Parathyroid adenoma (tissue), 2 donors: ENCODE data around the gene LAMA2.

Source experiments
- H2AFZ ChIP-seq: fragments of 300-600 bp; sonication (generic); one replicate; pipeline ENCODE4 v1.7.0; 2017; ENCODE audit warnings: antibody characterized with exemption, mild to moderate bottlenecking
- H3K27ac ChIP-seq: fragments of 300-600 bp; sonication (generic); one replicate; pipeline ENCODE4 v1.7.0; 2017
- H3K27me3 ChIP-seq: fragments of 300-600 bp; sonication (generic); one replicate; pipeline ENCODE4 v1.7.0; 2017; ENCODE audit warnings: low read length; ENCODE audit not compliant: control insufficient read depth, insufficient read depth
- H3K36me3 ChIP-seq: fragments of 300-600 bp; sonication (generic); one replicate; pipeline ENCODE4 v1.7.0; 2017; ENCODE audit warnings: low read length; ENCODE audit not compliant: control insufficient read depth, insufficient read depth
- H3K4me1 ChIP-seq: fragments of 300-600 bp; sonication (generic); one replicate; pipeline ENCODE4 v1.7.0; 2017; ENCODE audit warnings: control low read depth
- H3K4me2 ChIP-seq: fragments of 300-600 bp; sonication (generic); one replicate; pipeline ENCODE4 v1.7.0; 2017; ENCODE audit warnings: low read length
- H3K4me3 ChIP-seq: fragments of 300-600 bp; sonication (generic); one replicate; pipeline ENCODE4 v1.7.0; 2017; ENCODE audit warnings: low read depth, low read length
- H3K79me2 ChIP-seq: fragments of 300-600 bp; sonication (generic); one replicate; pipeline ENCODE4 v1.7.0; 2017; ENCODE audit warnings: control low read depth
- H3K9ac ChIP-seq: fragments of 300-600 bp; sonication (generic); one replicate; pipeline ENCODE4 v1.7.0; 2017; ENCODE audit warnings: mild to moderate bottlenecking
- H3K9me3 ChIP-seq: fragments of 300-600 bp; sonication (generic); one replicate; pipeline ENCODE4 v1.7.0; 2017; ENCODE audit warnings: low read length; ENCODE audit not compliant: control insufficient read depth
- CTCF ChIP-seq: fragments of 300-600 bp; sonication (generic); IDR thresholded peaks from one replicate; pipeline ENCODE4 v1.7.0; 2017; ENCODE audit warnings: antibody characterized with exemption, mild to moderate bottlenecking
- donor health status: primary hyperparathyroidism.

LAMA2 gene

GRCh38 chr6:129195643-129196042 is 312.7 kb downstream of the LAMA2 start:
- Histone ChIP-seq H3K36me3 (no peaks in the 10 kb centered on the region), H3K27me3 (no peaks in the 10 kb centered on the region), H2AFZ (no peak overlapping the region), H3K9ac (no peak overlapping the region), H3K9me3 (no peaks in the 10 kb centered on the region), H3K4me1 (no peaks in the 10 kb centered on the region), H3K27ac (no peak overlapping the region), H3K4me2 (no peak overlapping the region), H3K4me3 (no peak overlapping the region), H3K79me2 (no peaks in the 10 kb centered on the region)
- no peak for TF ChIP-seq CTCF

- H3K27me3 ChIP-seq = no peaks in the 10 kb centered on the region
- no peak overlapping the region for H3K27ac ChIP-seq
- no peak overlapping the region for H3K4me2 ChIP-seq
- TF ChIP-seq CTCF = no peak
- H3K79me2 ChIP-seq = no peaks in the 10 kb centered on the region
- no peaks in the 10 kb centered on the region for H3K9me3 ChIP-seq
- H3K4me1 ChIP-seq = no peaks in the 10 kb centered on the region
- no peak overlapping the region for H3K4me3 ChIP-seq
- no peaks in the 10 kb centered on the region for H3K36me3 ChIP-seq
- no peak overlapping the region for H2AFZ ChIP-seq
- H3K9ac ChIP-seq = no peak overlapping the region
Observed at GRCh38 chr6:129197154-129197553, 314.2 kb downstream of the LAMA2 start.

- TF ChIP-seq CTCF = no peak
- Histone ChIP-seq H3K9ac (no peak overlapping the region), H3K4me1 (no peaks in the 10 kb centered on the region), H2AFZ (no peak overlapping the region), H3K79me2 (no peaks in the 10 kb centered on the region), H3K9me3 (no peaks in the 10 kb centered on the region), H3K27ac (no peak overlapping the region), H3K4me2 (no peak overlapping the region), H3K27me3 (no peaks in the 10 kb centered on the region), H3K4me3 (no peak overlapping the region), H3K36me3 (no peaks in the 10 kb centered on the region)
Observed at GRCh38 chr6:129200151-129200550, 317.2 kb downstream of the LAMA2 start.

DNA sequence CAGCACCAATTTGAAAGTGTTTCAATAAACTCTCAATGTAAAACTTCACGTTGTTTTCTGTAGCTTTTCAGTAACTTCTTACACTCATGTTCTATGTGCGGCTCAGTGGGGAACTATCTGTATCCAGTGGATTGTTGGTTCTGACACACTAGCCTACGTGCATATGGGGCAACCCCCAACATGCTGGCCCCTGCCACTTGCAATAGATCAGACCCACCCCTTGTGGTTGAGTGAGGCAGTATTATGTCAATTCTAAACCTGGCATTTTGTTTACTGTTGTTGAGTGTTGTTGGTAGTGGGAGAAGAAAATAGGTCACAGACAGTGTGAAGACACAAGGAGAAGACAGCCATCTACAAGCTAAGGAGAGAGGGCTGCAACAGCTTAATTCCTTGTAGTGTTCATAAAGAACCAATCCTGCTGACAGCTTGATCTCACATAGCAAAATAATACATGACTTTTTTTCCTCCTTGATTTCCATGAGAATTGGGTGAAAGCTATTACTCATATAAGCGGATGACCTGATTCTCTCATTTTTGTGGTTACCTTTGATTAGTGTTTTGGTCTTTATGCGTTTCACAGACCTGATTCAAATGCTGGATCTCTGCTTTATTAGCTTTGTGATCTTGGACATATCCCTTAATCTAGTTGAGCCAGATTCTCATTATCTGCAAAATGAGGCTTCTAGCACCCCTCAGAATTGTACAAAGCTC is 320.4 kb downstream of the LAMA2 start:
- Histone ChIP-seq H3K4me1 (no peaks in the 10 kb centered on the region), H3K9ac (no peak overlapping the region), H3K4me3 (no peak overlapping the region), H3K27ac (no peak overlapping the region), H3K4me2 (no peak overlapping the region), H3K36me3 (no peaks in the 10 kb centered on the region), H3K79me2 (no peaks in the 10 kb centered on the region), H2AFZ (no peak overlapping the region), H3K9me3 (no peaks in the 10 kb centered on the region), H3K27me3 (no peaks in the 10 kb centered on the region)
- TF ChIP-seq CTCF = no peak

- H3K4me3 ChIP-seq = no peak overlapping the region
- H3K4me2 ChIP-seq = no peak overlapping the region
- no peak overlapping the region for H2AFZ ChIP-seq
- no peaks in the 10 kb centered on the region for H3K27me3 ChIP-seq
- H3K36me3 ChIP-seq = no peaks in the 10 kb centered on the region
- H3K79me2 ChIP-seq = no peaks in the 10 kb centered on the region
- H3K27ac ChIP-seq = no peak overlapping the region
- H3K9ac ChIP-seq = no peak overlapping the region
- no peaks in the 10 kb centered on the region for H3K9me3 ChIP-seq
- no peaks in the 10 kb centered on the region for H3K4me1 ChIP-seq
- TF ChIP-seq CTCF = no peak
Observed at GRCh38 chr6:129206821-129207220, 323.9 kb downstream of the LAMA2 start.
